Measurements from ENCODE around the gene NLRX1.
"Not testable (repeated sequence)": the region's sequence is repeated elsewhere in the genome, so short reads cannot be mapped to it uniquely, and the experiment has no call there.

The NLRX1 gene

GRCh38 chr11:119209186-119209585, 40.7 kb downstream of the NLRX1 start:
- DNase-seq (ENCODE audit: low spot score in 2 of 2) = no peak
- Mint-ChIP-seq H3K4me3 (no peak overlapping the region), H3K27ac (ENCODE audit: low read depth) (no peak overlapping the region), H3K9me3 (no peaks in the 10 kb centered on the region), H3K4me1 (peaks cover 39% of the 10 kb centered on the region), H3K36me3 (ENCODE audit: insufficient read depth) (peaks cover 3% of the 10 kb centered on the region), H3K27me3 (no peaks in the 10 kb centered on the region)
- no peak for ATAC-seq (replicated peaks; ENCODE audit: extremely low read depth, poor library complexity, severe bottlenecking)

GRCh38 chr11:119210050-119210449, 41.5 kb downstream of the NLRX1 start:
- no peaks in the 10 kb centered on the region for H3K9me3 Mint-ChIP-seq
- H3K27ac Mint-ChIP-seq (ENCODE audit: low read depth) = no peak overlapping the region
- DNase-seq (ENCODE audit: low spot score in 2 of 2) = no peak
- H3K4me3 Mint-ChIP-seq = no peak overlapping the region
- peaks cover 3% of the 10 kb centered on the region for H3K36me3 Mint-ChIP-seq (ENCODE audit: insufficient read depth)
- ATAC-seq (replicated peaks; ENCODE audit: extremely low read depth, poor library complexity, severe bottlenecking) = no peak
- peaks cover 44% of the 10 kb centered on the region for H3K4me1 Mint-ChIP-seq
- no peaks in the 10 kb centered on the region for H3K27me3 Mint-ChIP-seq

- Mint-ChIP-seq H3K9me3 (no peaks in the 10 kb centered on the region), H3K4me1 (peaks cover 28% of the 10 kb centered on the region), H3K36me3 (ENCODE audit: insufficient read depth) (peaks cover 1% of the 10 kb centered on the region), H3K27ac (ENCODE audit: low read depth) (no peak overlapping the region), H3K4me3 (no peak overlapping the region), H3K27me3 (no peaks in the 10 kb centered on the region)
- DNase-seq (ENCODE audit: low spot score in 2 of 2) (no peak), ATAC-seq (replicated peaks; ENCODE audit: extremely low read depth, poor library complexity, severe bottlenecking) (no peak)
These were observed 49.8 kb downstream of the NLRX1 start for GRCh38 chr11:119218141-119218878.

- Mint-ChIP-seq H3K36me3 (ENCODE audit: insufficient read depth) (peaks cover 2% of the 10 kb centered on the region), H3K27ac (ENCODE audit: low read depth) (peak overlapping the region; percentile 49), H3K9me3 (no peaks in the 10 kb centered on the region), H3K27me3 (no peaks in the 10 kb centered on the region), H3K4me3 (no peak overlapping the region), H3K4me1 (peaks cover 40% of the 10 kb centered on the region)
- no peak for DNase-seq (ENCODE audit: low spot score in 2 of 2)
- ATAC-seq (replicated peaks; ENCODE audit: extremely low read depth, poor library complexity, severe bottlenecking) = no peak
These were observed 53.8 kb downstream of the NLRX1 start for GRCh38 chr11:119222308-119222707.

GRCh38 chr11:119222891-119223290, 54.4 kb downstream of the NLRX1 start:
- H3K27ac Mint-ChIP-seq (ENCODE audit: low read depth) = peak overlapping the region; percentile 49
- DNase-seq (ENCODE audit: low spot score in 2 of 2) (no peak), ATAC-seq (replicated peaks; ENCODE audit: extremely low read depth, poor library complexity, severe bottlenecking) (no peak)
- H3K27me3 Mint-ChIP-seq = no peaks in the 10 kb centered on the region
- no peak overlapping the region for H3K4me3 Mint-ChIP-seq
- peaks cover 39% of the 10 kb centered on the region for H3K4me1 Mint-ChIP-seq
- H3K36me3 Mint-ChIP-seq (ENCODE audit: insufficient read depth) = peaks cover 3% of the 10 kb centered on the region
- H3K9me3 Mint-ChIP-seq = no peaks in the 10 kb centered on the region

- Mint-ChIP-seq H3K27ac (ENCODE audit: low read depth) (peak overlapping the region; percentile 42), H3K27me3 (no peaks in the 10 kb centered on the region), H3K9me3 (no peaks in the 10 kb centered on the region), H3K4me3 (no peak overlapping the region), H3K4me1 (peaks cover 40% of the 10 kb centered on the region), H3K36me3 (ENCODE audit: insufficient read depth) (peaks cover 7% of the 10 kb centered on the region)
- DNase-seq (ENCODE audit: low spot score in 2 of 2) (no peak), ATAC-seq (replicated peaks; ENCODE audit: extremely low read depth, poor library complexity, severe bottlenecking) (no peak)
These were observed 55.3 kb downstream of the NLRX1 start for GRCh38 chr11:119223856-119224255.

- Mint-ChIP-seq H3K4me3 (peak overlapping the region; percentile 52), H3K27ac (ENCODE audit: low read depth) (peak overlapping the region; percentile 76), H3K36me3 (ENCODE audit: insufficient read depth) (peaks cover 22% of the 10 kb centered on the region), H3K4me1 (peaks cover 48% of the 10 kb centered on the region)
- not testable (repeated sequence) for H3K9me3 Mint-ChIP-seq; DNase-seq (ENCODE audit: low spot score in 2 of 2); H3K27me3 Mint-ChIP-seq; ATAC-seq (replicated peaks; ENCODE audit: extremely low read depth, poor library complexity, severe bottlenecking)
These were observed 60.2 kb downstream of the NLRX1 start for GRCh38 chr11:119228535-119229287.

- H3K4me3 Mint-ChIP-seq = peak overlapping the region; percentile 52
- ATAC-seq (replicated peaks; ENCODE audit: extremely low read depth, poor library complexity, severe bottlenecking) = no peak
These were observed 60.8 kb downstream of the NLRX1 start for GRCh38 chr11:119229288-119229672.

GRCh38 chr11:119229741-119230140, 61.2 kb downstream of the NLRX1 start:
- no peaks in the 10 kb centered on the region for H3K9me3 Mint-ChIP-seq
- H3K27ac Mint-ChIP-seq (ENCODE audit: low read depth) = no peak overlapping the region
- no peak overlapping the region for H3K4me3 Mint-ChIP-seq
- H3K4me1 Mint-ChIP-seq = peaks cover 37% of the 10 kb centered on the region
- ATAC-seq (replicated peaks; ENCODE audit: extremely low read depth, poor library complexity, severe bottlenecking) = no peak
- no peaks in the 10 kb centered on the region for H3K27me3 Mint-ChIP-seq
- no peak for DNase-seq (ENCODE audit: low spot score in 2 of 2)
- H3K36me3 Mint-ChIP-seq (ENCODE audit: insufficient read depth) = peaks cover 24% of the 10 kb centered on the region

More at GRCh38 chr11:119229288-119229672, 60.8 kb downstream of the NLRX1 start:
- Mint-ChIP-seq H3K27ac (ENCODE audit: low read depth) (peak overlapping the region; percentile 76), H3K9me3 (no peaks in the 10 kb centered on the region), H3K4me1 (peaks cover 42% of the 10 kb centered on the region), H3K36me3 (ENCODE audit: insufficient read depth) (peaks cover 24% of the 10 kb centered on the region), H3K27me3 (no peaks in the 10 kb centered on the region)
- no peak for DNase-seq (ENCODE audit: low spot score in 2 of 2)
